HT1080 (cell line): ENCODE results near the gene MATN1. TPM values are rescaled to one million over a fixed set of nuclear protein-coding genes. Genes with fewer than 3 reads are reported as not detected.
A peak's percentile ranks its signal among the peaks of the same experiment; 100 is the strongest.
"Not testable (repeated sequence)": the region's sequence is repeated elsewhere in the genome, so short reads cannot be mapped to it uniquely, and the experiment has no call there.

Experiments
- DNase-seq: peaks from one replicate; pipeline ENCODE4 v3.0.0-alpha.2; 2015; ENCODE audit warnings: low read depth
- total RNA-seq: library from RNA; depleted of rRNA; stranded (reverse); fragments of >200 nt; shearing (Covaris generic); gene quantifications from 2 replicates; pipeline ENCODE4 v1.2.3, GENCODE V29; 2014

MATN1 gene
- total RNA-seq, 1 experiment from 2014 or later: not detected

DNA sequence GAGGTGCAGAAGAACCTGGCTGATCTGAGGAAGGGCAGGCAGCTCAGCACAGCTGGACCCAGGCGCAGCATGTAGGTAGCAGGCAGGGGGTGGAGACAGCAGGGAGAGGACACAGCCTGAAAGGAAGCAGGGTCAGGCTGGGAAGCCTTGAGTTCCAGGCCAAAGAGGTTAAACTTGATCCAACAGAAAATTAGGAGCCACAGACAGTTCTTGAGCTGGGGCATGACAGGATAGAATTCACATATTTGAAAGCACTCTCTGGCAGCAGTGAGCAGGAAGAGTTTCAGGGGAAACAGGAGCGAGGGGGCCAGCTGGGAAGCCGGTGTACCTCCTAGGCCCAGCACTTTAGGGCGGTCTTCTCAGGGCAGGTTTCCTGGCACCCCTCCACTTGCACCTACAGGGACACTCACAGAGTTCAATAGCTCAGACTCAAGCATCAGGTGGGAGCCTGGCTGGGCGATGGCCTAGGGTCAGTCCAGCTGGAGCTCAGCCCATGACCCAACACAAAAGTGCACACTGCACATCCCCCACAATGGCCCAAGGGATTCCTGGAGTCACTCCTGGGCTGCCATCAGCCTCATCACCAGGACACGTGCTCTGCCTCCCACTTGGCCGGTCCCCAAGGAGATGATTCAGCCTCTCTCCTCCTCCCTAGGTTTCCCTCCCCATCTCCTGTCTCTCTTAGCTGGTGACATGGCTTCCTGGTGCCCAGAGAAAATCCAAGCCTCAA, 22.7 kb downstream of the MATN1 start:
- DNase-seq: peak; percentile 84

GRCh38 chr1:30699762-30700161, 23.6 kb downstream of the MATN1 start:
- no peak for DNase-seq

GRCh38 chr1:30698401-30698981, 24.9 kb downstream of the MATN1 start:
- no peak for DNase-seq

DNA sequence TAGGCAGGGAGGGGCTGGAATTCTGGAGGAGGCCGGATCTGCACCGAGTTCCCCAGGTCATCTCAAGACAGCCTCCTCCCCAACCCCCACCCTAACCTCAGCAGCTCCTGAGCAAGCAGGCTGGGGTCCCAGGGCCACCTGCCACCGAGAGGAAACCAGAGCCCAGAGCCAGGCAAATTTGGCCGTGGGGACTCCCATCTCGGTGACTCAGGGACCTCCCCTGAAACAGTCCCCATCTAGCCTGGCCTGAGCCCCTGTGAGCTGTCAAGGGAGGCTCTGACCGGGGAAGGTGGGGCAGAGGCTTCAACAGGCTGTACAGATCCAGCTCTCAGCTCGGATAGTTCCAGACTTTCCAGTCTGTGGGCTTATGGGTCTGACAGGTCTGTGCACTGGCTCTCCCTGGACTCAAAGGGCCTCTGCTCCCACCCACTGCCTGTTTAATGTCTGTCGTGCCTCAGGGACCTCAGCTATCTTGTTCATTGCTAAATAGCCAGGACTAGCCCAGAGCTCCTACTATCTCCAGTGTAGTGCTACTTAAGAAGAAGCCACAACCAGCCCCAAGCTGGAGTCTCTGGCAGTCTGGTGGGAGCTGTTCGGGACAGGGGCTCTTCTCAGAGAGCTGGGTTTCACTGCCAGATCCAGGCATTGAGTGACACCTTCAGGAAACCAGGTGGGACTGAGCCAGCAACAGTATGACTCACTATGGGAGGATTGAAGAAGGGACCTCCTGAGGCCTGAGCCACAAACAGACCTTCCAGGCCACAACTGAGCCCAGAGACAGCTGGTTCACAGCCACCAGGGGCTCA, 25.6 kb downstream of the MATN1 start:
- DNase-seq: peak; percentile 46

DNA sequence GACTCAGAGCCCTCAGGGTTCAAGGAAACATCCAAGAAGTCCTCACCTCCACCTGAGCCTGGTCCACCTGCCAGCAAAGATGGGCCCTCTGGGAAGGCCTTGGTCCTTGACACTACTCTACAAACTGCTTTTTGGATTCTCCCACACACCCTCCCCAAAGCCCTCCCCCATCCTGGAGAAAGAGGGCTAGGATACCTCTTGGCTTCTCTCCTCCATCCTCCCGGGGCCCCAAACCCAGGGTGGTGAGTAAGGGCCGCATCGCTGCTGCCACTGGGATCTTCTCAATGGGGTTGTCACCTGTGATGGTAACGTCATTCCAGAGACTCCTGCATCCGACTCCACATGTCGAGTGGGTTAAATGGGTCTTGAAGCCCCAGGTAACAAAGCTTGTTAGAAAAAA, 26.6 kb downstream of the MATN1 start:
- DNase-seq: no peak

DNA sequence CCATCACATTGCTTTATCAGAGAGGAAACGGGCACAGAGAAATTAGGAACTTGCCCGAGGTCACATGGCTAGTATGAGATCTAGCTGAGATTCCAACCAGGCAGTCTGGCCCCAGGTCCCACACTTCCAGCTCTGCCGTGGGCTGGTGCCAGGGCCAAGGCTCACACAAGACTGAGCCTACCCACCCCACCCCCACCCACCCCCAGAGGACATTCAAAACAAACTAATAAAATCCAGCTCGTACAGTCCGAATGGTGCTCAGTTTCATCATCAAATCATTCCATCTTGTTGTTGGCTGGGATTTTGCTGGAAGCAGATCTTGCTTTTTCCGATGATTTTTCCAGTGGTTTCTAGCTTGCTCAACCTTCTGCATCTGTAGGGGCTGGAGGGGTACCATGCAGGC, 27.9 kb downstream of the MATN1 start:
- no peak for DNase-seq

DNA sequence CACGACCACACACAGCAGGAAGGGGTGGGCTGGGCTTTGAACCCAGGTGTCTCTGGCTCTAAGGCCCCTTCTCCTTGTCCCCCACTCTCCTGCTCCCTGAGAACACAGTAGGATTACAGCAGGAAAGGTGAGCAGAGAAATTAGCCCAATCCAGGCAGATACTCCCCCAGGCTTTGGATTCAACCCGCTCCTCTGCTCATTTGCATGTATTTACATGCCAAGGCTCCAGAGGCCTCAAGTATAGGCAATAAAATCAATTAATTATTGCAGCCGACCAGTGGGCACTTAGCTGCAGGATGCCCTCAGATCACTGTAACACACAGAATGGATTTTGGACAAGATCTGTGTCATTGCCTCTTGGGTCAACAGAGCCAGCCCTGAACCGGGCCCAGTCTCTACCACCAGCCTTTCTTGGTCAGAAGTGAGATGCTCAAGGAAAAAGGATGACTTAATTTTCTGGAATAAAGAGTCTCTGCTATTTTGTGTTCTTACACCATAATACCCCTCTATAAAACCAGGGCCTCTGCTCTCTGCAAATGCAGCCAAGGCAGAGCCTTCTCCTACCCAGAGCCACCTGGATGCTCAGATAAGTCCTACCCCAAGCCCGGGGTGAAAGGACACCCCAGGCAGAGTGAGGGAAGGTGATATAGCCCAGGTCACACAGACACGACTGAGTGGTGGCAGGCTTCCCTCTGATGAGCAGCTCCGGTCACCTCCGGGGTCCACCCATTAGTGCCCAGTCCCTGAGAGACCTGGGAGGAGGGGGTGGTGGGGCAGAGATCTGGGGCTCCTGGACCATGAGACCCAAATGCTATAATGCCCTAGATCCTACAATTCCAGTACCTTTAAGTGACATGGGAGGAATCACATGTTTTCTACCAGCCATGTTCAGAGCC, 28.9 kb downstream of the MATN1 start:
- no peak for DNase-seq

GRCh38 chr1:30693822-30694221, 29.6 kb downstream of the MATN1 start:
- no peak for DNase-seq

- DNase-seq: no peak
Measured at GRCh38 chr1:30693366-30693765, 30.0 kb downstream of the MATN1 start.

DNA sequence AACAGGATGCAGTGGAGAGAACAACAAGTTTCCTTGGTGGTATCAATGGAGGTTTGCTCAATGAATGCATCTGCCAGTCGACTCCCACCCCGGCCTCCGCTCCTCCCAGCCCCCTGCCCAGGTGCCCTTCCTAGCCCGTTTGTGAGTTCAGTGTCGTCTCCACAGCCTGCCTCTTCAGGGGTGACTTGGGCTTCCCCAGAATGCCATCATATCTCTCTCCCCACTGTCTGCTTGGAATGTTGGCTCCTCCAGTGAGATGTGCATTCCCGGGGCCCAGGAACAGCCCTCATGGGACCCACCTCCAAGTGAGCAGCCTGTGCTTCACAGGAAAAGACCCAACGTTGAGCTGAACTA, 30.5 kb downstream of the MATN1 start:
- no peak for DNase-seq

DNA sequence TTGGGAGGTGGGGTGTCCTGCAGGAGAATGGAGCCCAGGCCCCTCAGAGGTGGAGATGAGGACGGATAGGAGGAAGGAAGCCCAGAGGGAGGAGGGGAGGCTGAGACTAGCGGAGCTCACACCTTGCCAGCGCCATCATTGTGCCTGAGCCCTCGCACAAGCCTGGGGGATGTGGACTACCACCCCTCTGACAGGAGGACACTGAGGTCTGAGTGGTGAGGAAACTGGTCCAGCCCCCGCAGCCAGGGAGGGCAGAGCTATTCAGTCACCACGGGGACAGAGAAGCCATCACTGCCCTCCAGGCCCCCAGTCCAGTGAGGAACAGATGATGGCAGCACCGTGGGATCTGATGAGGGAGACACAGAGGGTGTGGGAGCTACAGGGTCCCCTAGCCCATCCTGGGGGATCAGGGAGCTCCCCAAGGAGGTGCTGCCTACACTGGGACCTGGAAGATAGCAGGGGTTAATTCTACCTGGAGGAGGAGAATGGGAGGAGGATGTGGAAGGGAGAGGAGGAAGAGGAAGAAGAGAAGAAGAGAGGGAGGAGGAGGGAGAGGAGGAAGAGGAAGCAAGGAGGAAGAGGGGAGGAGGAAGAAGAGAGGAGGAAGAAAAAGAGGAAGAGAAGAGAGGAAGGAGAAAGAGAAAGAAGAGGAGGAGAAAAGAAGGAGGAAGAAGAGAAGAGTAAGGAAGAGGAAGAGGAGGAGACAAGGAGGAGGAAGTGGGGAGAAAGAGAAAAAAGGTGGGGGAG, 31.0 kb downstream of the MATN1 start:
- DNase-seq: no peak

DNA sequence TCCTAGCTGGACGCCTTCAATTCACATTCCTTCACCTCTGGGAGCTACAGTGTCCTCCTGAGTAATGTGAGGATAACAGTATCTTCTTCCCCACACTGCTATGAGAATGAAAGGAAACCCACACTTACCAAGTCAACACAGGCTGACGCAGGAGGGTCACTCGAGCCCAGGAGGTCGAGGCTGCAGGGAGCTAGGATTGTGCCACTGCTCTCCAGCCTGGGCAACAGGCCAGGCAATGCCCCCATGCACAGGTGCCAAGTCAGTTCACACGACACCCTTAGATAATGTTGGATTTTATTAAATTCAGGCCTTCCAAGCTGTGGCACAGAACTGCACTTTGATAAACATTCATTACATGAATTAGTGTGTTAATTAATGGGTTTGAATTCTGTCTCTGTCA, 31.9 kb downstream of the MATN1 start:
- no peak for DNase-seq

DNA sequence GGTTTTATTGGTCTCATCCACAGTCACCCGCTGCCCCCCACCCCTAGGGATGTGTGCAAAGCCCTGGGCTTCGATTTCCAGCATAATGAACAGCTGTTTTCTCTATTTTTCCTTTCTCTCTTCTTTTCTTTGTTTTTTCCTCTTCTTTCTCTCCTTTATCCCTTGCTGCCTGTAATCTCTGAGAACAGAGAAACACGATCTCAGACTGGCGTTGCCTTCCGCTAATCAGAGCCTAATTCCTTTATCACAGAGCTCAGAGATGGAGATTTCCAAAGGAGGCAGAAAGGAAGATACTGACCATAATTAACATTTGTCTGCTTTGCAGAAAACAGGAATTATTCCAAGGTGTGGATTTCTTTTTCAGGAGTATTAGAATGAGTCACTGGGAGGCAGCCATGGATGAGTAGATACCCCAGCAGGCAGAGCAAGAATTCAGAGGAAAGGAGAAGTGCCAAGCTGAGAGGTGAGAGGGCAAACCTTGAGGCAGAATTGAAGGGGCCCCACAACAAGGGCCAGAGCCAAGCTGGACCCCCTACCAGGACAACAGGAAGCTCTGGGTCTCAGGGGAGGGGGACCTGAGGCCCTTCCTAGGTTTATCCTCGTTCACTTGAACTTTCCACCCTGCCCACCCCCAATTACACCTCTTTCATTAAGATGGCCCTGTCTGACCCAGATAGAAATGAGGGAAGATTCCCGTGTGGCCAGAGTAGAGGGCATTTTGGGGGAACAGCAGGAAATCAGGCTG, 33.3 kb downstream of the MATN1 start:
- no peak for DNase-seq

GRCh38 chr1:30688920-30689794, 34.2 kb downstream of the MATN1 start:
- DNase-seq: no peak

- not testable (repeated sequence) for DNase-seq
Measured at GRCh38 chr1:30688516-30688915, 34.9 kb downstream of the MATN1 start.

GRCh38 chr1:30687886-30688285, 35.5 kb downstream of the MATN1 start:
- DNase-seq: no peak

DNA sequence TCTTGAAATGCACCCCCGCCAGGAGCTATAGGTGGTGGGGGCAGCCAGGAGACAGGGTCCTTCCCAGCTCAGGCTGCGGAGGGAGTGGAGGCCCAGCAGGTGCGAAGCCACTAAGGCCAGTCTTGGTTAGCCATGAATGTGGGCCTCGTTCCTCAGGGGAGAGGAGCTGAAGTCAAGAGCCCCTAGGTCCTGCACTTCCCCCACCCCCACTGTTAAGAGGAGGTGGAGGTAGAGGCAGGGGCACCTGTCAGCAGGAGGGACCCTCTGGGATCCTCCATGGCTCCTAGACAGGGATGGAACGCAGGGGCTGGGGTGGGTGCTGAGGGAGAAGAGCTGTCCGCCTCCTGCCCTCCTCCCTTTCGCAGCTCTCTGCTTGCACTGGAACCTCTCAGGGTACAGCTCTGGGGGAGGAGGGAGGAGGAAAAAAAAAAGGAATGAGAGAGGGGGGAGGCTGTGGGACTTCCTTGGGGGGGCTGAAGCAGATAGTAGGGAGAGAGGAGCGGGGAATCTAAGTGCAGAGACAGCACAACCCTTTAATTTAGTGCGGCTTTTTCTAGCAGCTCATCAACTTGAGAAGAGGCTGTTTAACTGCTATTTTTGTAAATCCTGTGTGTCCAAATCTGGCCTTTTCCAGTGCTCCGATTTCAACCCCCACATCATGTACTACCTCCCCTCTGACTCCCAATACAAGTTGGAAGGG, 37.0 kb downstream of the MATN1 start:
- DNase-seq: no peak

DNA sequence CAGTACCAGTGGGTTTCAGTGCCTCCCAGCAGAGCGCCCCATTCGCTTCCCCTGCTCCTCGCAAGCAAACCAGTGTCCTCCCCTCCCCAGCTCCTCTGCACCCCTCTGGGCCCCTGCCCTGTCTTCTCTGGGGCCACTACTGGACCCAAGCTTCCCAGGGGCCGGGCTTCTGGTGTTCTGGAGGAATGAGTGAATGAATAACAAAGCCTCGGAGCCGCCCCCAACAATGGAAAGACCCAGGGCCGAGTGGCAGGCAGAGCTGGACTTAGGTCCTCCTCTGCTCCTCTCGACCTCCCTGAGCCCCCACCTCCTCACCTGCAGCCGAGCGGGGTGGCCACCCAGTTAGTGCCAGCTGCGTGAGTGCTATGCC, 37.6 kb downstream of the MATN1 start:
- no peak for DNase-seq
